H9 (cell line): ENCODE measurements around the gene TGFB1I1. TPM values are rescaled to one million over a fixed set of nuclear protein-coding genes. Genes with fewer than 3 reads are reported as not detected.

Experiments used
- DNase-seq: peaks from one replicate; pipeline ENCODE4 v3.0.0-alpha.2; 2017
- H2AFZ ChIP-seq: one replicate; pipeline ENCODE4 v1.6.1; 2013; ENCODE audit warnings: mild to moderate bottlenecking, low read length, control low read depth, moderate library complexity
- H2AK5ac ChIP-seq: 2 replicates; pipeline ENCODE4 v1.6.1; 2013; ENCODE audit warnings: low read length, control low read depth, mixed read lengths; ENCODE audit not compliant: insufficient read length
- H2BK120ac ChIP-seq: one replicate; pipeline ENCODE4 v1.6.1; 2013; ENCODE audit warnings: low read depth, mild to moderate bottlenecking, low read length, control low read depth, inconsistent platforms; ENCODE audit not compliant: poor library complexity, severe bottlenecking
- H2BK12ac ChIP-seq: 2 replicates; pipeline ENCODE4 v1.6.1; 2013; ENCODE audit warnings: low read length, control low read depth, mixed read lengths, low read depth; ENCODE audit not compliant: insufficient read length
- H2BK15ac ChIP-seq: 2 replicates; pipeline ENCODE4 v1.6.1; 2013; ENCODE audit warnings: low read depth, low read length, control low read depth
- H2BK20ac ChIP-seq: one replicate; pipeline ENCODE4 v1.6.1; 2013; ENCODE audit warnings: low read depth, mild to moderate bottlenecking, low read length, control low read depth, inconsistent platforms; ENCODE audit not compliant: poor library complexity, severe bottlenecking
- H2BK5ac ChIP-seq: 2 replicates; pipeline ENCODE4 v1.6.1; 2013; ENCODE audit warnings: low read length, control low read depth, mixed read lengths; ENCODE audit not compliant: insufficient read length
- H3K14ac ChIP-seq: 2 replicates; pipeline ENCODE4 v1.6.1; 2013; ENCODE audit warnings: low read length, control low read depth; ENCODE audit not compliant: insufficient read depth
- H3K18ac ChIP-seq: 2 replicates; pipeline ENCODE4 v1.6.1; 2013; ENCODE audit warnings: low read depth, mild to moderate bottlenecking, mixed read lengths, low read length, control low read depth; ENCODE audit not compliant: insufficient read length
- H3K23ac ChIP-seq: 2 replicates; pipeline ENCODE4 v1.6.1; 2013; ENCODE audit warnings: low read length, control low read depth, mixed read lengths, low read depth; ENCODE audit not compliant: insufficient read length
- H3K23me2 ChIP-seq: 2 replicates; pipeline ENCODE4 v1.6.1; 2013; ENCODE audit warnings: low read depth, mild to moderate bottlenecking, mixed read lengths, low read length, control low read depth; ENCODE audit not compliant: insufficient read length, poor library complexity, severe bottlenecking
- H3K27ac ChIP-seq: 2 replicates; pipeline ENCODE4 v1.5.1; 2013; ENCODE audit warnings: low read length, control low read depth, mixed read lengths, low read depth; ENCODE audit not compliant: insufficient read length
- H3K27me3 ChIP-seq: 2 replicates; pipeline ENCODE4 v1.6.1; 2013; ENCODE audit warnings: low read length, control low read depth, inconsistent platforms; ENCODE audit not compliant: insufficient read depth
- H3K4ac ChIP-seq: 2 replicates; pipeline ENCODE4 v1.6.1; 2013; ENCODE audit warnings: low read depth, mild to moderate bottlenecking, control low read depth, inconsistent platforms, low read length, moderate library complexity
- H3K4me1 ChIP-seq: 2 replicates; pipeline ENCODE4 v1.6.1; 2013; ENCODE audit warnings: low read length, control low read depth, inconsistent platforms; ENCODE audit not compliant: insufficient read depth
- H3K4me2 ChIP-seq: 2 replicates; pipeline ENCODE4 v1.6.1; 2013; ENCODE audit warnings: low read length, control low read depth, mixed read lengths; ENCODE audit not compliant: insufficient read length, insufficient read depth
- H3K56ac ChIP-seq: 2 replicates; pipeline ENCODE4 v1.6.1; 2013; ENCODE audit warnings: low read depth, mild to moderate bottlenecking, mixed read lengths, low read length, control low read depth; ENCODE audit not compliant: insufficient read length
- H3K79me1 ChIP-seq: 2 replicates; pipeline ENCODE4 v1.6.1; 2013; ENCODE audit warnings: low read depth, mild to moderate bottlenecking, moderate library complexity, low read length, control low read depth, inconsistent platforms; ENCODE audit not compliant: insufficient read depth, poor library complexity, severe bottlenecking
- H3K79me2 ChIP-seq: 2 replicates; pipeline ENCODE4 v1.6.1; 2013; ENCODE audit warnings: low read length, control low read depth, inconsistent platforms; ENCODE audit not compliant: insufficient read depth
- H3K9ac ChIP-seq: 2 replicates; pipeline ENCODE4 v1.6.1; 2013; ENCODE audit warnings: low read length, control low read depth, mixed read lengths; ENCODE audit not compliant: insufficient read length; ENCODE audit errors: extremely low read depth
- H3K9me3 ChIP-seq: one replicate; pipeline ENCODE4 v1.6.1; 2013; ENCODE audit warnings: low read depth, low read length, inconsistent platforms; ENCODE audit not compliant: control insufficient read depth
- H3T11ph ChIP-seq: one replicate; pipeline ENCODE4 v1.6.1; 2013; ENCODE audit warnings: mild to moderate bottlenecking, low read length, control low read depth, inconsistent platforms
- H4K20me1 ChIP-seq: one replicate; pipeline ENCODE4 v1.6.1; 2013; ENCODE audit not compliant: control insufficient read depth, insufficient read length, insufficient read depth
- H4K5ac ChIP-seq: 2 replicates; pipeline ENCODE4 v1.6.1; 2013; ENCODE audit warnings: low read depth, mild to moderate bottlenecking, mixed read lengths, low read length, control low read depth; ENCODE audit not compliant: insufficient read length
- H4K8ac ChIP-seq: replicated peaks from 2 replicates; pipeline ENCODE4 v1.6.1; 2013; ENCODE audit warnings: low read length, control low read depth, mixed read lengths, low read depth; ENCODE audit not compliant: insufficient read length
- H4K91ac ChIP-seq: 2 replicates; pipeline ENCODE4 v1.6.1; 2013; ENCODE audit warnings: low read depth, mild to moderate bottlenecking, moderate library complexity, mixed read lengths, low read length, control low read depth; ENCODE audit not compliant: insufficient read length
- H3K27ac Mint-ChIP-seq, 3 experiments: 2 replicates in 2 of 3; 3 replicates in 1 of 3; pipeline ENCODE4 v1.8.0; 2020 to 2021; ENCODE audit warnings: mixed read lengths in 3 of 3, mild to moderate bottlenecking in 1 of 3, moderate library complexity in 1 of 3
- H3K27me3 Mint-ChIP-seq: 2 replicates; pipeline ENCODE4 v1.8.0; 2021; ENCODE audit warnings: low read depth, mild to moderate bottlenecking, moderate library complexity, mixed read lengths
- H3K36me3 Mint-ChIP-seq, 3 experiments: 2 replicates in 2 of 3; 3 replicates in 1 of 3; pipeline ENCODE4 v1.8.0; 2020 to 2021; ENCODE audit warnings: low read depth in 3 of 3, mixed read lengths in 3 of 3; ENCODE audit not compliant: insufficient read depth in 1 of 3
- H3K4me1 Mint-ChIP-seq, 2 experiments: 2 replicates each; pipeline ENCODE4 v1.8.0; 2020; ENCODE audit warnings: mixed read lengths in 2 of 2
- H3K4me3 Mint-ChIP-seq, 2 experiments: 2 replicates in 1 of 2; 3 replicates in 1 of 2; pipeline ENCODE4 v1.8.0; 2020 to 2021; ENCODE audit warnings: mild to moderate bottlenecking in 2 of 2, mixed read lengths in 2 of 2, moderate library complexity in 1 of 2
- H3K9me3 Mint-ChIP-seq, 2 experiments: 2 replicates in 1 of 2; 3 replicates in 1 of 2; pipeline ENCODE4 v1.8.0; 2020; ENCODE audit warnings: mild to moderate bottlenecking in 2 of 2, mixed read lengths in 2 of 2, moderate library complexity in 1 of 2
- WGBS: extraction: QIAGEN DNeasy Blood & Tissue Kit; methylation state at CpG from one replicate; pipeline ENCODE4 v1.1.7; 2013; ENCODE audit warnings: missing lambda C conversion rate, low lambda C conversion rate, mixed read lengths; ENCODE audit not compliant: insufficient read length; ENCODE audit errors: extremely low coverage; 5-methylcytosine and 5-hydroxymethylcytosine counted together
- total RNA-seq: library from RNA; stranded (reverse); gene quantifications from 2 replicates; pipeline ENCODE4 v1.2.1, GENCODE V29; 2021
- TF ChIP-seq, protein P1 (sequence below): fragments of 200-600 bp; sonication (generic); conservative IDR thresholded peaks from 3 replicates; pipeline ENCODE4 v1.8.0; 2021; ENCODE audit warnings: antibody characterized with exemption, mild to moderate bottlenecking

TGFB1I1 gene
- total RNA-seq, 1 experiment from 2014 or later: 15.4 TPM

DNA sequence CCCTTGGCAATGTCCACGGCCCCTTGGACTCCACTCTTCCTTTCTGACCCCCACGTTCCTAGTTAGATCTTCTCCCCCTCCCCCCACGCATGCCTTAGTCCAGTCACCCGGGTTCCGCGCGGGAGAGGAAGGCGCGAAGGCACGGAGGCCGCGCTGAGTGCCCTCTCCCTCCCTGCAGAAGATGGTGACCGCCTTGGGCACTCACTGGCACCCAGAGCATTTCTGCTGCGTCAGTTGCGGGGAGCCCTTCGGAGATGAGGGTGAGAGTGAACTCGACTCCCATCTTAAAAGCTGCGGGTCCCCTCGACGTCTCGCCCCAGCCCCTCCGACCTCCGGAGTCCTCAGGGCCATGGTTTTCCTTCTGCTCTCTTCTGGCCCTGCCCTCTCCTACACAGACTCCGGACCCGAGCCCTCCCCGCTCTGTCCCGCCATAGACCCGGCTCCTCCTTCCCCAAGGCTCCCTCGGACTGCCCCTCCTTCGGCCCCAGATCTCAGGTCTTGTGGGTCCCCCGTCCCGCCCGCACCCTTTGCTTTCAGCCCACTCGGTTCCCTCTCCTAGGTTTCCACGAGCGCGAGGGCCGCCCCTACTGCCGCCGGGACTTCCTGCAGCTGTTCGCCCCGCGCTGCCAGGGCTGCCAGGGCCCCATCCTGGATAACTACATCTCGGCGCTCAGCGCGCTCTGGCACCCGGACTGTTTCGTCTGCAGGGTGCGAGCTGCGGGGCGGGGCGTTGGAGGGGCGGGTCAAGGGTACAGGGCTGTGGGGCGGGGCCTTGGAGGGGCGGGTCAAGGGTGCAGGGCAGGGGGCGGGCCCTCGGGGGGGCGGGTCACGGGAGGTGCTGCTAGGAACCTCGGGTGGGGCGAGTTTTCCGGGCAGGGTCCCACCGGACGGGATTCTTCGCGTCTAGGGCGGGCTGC, 4.6 kb downstream of the TGFB1I1 start:
- peak overlapping the region; percentile 27 for H3K9ac ChIP-seq
- no peak overlapping the region for H2BK5ac ChIP-seq
- H4K8ac ChIP-seq: no peak overlapping the region
- no peaks in the 10 kb centered on the region for H3K79me1 ChIP-seq
- peak overlapping the region; percentile 33 for H3K18ac ChIP-seq
- DNase-seq: peak; percentile 87
- Mint-ChIP-seq H3K9me3 (no peaks in the 10 kb centered on the region; a peak in 1 of 5 replicates), H3K27me3 (peaks cover 72% of the 10 kb centered on the region), H3K27ac (peak overlapping the region in 1 of 3 experiments; percentile 61; a peak in 2 of 7 replicates), H3K36me3 (peaks cover 0 to 14% (median 1%) of the 10 kb centered on the region in 3 experiments; a peak in 3 of 7 replicates), H3K4me3 (peak overlapping the region; percentile 73 to 85), H3K4me1 (peaks cover 14 to 20% of the 10 kb centered on the region in 2 experiments)
- no peak overlapping the region for H2AFZ ChIP-seq
- H3K23ac ChIP-seq: no peak overlapping the region
- H3K14ac ChIP-seq: peak overlapping the region; percentile 6; the same call in 1 of the 2 replicates
- H4K91ac ChIP-seq: no peak overlapping the region
- TF ChIP-seq, protein P1, sequence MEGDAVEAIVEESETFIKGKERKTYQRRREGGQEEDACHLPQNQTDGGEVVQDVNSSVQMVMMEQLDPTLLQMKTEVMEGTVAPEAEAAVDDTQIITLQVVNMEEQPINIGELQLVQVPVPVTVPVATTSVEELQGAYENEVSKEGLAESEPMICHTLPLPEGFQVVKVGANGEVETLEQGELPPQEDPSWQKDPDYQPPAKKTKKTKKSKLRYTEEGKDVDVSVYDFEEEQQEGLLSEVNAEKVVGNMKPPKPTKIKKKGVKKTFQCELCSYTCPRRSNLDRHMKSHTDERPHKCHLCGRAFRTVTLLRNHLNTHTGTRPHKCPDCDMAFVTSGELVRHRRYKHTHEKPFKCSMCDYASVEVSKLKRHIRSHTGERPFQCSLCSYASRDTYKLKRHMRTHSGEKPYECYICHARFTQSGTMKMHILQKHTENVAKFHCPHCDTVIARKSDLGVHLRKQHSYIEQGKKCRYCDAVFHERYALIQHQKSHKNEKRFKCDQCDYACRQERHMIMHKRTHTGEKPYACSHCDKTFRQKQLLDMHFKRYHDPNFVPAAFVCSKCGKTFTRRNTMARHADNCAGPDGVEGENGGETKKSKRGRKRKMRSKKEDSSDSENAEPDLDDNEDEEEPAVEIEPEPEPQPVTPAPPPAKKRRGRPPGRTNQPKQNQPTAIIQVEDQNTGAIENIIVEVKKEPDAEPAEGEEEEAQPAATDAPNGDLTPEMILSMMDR: no peak
- peaks cover 1% of the 10 kb centered on the region; the same call in 1 of the 2 replicates for H3K27me3 ChIP-seq
- WGBS: no CpG with 5 or more reads among the region's 68 CpGs
- H3K56ac ChIP-seq: no peak overlapping the region
- peak overlapping the region; percentile 90 for H3K4me2 ChIP-seq
- H2BK120ac ChIP-seq: no peak overlapping the region
- no peak overlapping the region for H2AK5ac ChIP-seq
- no peak overlapping the region for H3K27ac ChIP-seq
- H3K4me1 ChIP-seq: no peaks in the 10 kb centered on the region
- no peak overlapping the region for H2BK20ac ChIP-seq
- H3K4ac ChIP-seq: no peak overlapping the region
- H3K79me2 ChIP-seq: no peaks in the 10 kb centered on the region
- no peak overlapping the region for H2BK12ac ChIP-seq
- H3T11ph ChIP-seq: no peak overlapping the region
- peaks cover 21% of the 10 kb centered on the region for H3K23me2 ChIP-seq
- H3K9me3 ChIP-seq: no peaks in the 10 kb centered on the region
- no peak overlapping the region for H2BK15ac ChIP-seq
- no peak overlapping the region for H4K5ac ChIP-seq
- H4K20me1 ChIP-seq: no peaks in the 10 kb centered on the region
